GM12873 (cell line): ENCODE results near the gene RGS19.

Experiments
- CTCF ChIP-seq: IDR thresholded peaks from 2 replicates; pipeline ENCODE4 v1.5.1; 2012; ENCODE audit warnings: low read depth, mild to moderate bottlenecking, moderate library complexity, low read length, control low read depth; ENCODE audit not compliant: insufficient read depth; ENCODE audit errors: missing control alignments

The RGS19 gene

GRCh38 chr20:64057628-64058498 is 21.5 kb downstream of the RGS19 start:
- TF ChIP-seq CTCF = peak; percentile 95

- TF ChIP-seq CTCF = no peak
Measured at GRCh38 chr20:64056889-64057627, 22.3 kb downstream of the RGS19 start.

- no peak for TF ChIP-seq CTCF
Measured at GRCh38 chr20:64056639-64056888, 22.8 kb downstream of the RGS19 start.

- no peak for TF ChIP-seq CTCF
Measured at GRCh38 chr20:64055893-64056638, 23.3 kb downstream of the RGS19 start.

- TF ChIP-seq CTCF = no peak
Measured at GRCh38 chr20:64055396-64055892, 23.9 kb downstream of the RGS19 start.

GRCh38 chr20:64053841-64054661 is 25.3 kb downstream of the RGS19 start:
- TF ChIP-seq CTCF = peak; percentile 47
